GM21515 (cell line): Measurements from ENCODE around the gene TMEM86A.
A peak's percentile ranks its signal among the peaks of the same experiment; 100 is the strongest.
"Not testable (repeated sequence)": the region's sequence is repeated elsewhere in the genome, so short reads cannot be mapped to it uniquely, and the experiment has no call there.

Experiments
- ATAC-seq: cut with Tn5 transposase; IDR thresholded peaks from one replicate; pipeline ENCODE4 v1.9.1; 2021; ENCODE audit not compliant: unreplicated experiment

The TMEM86A gene

GRCh38 chr11:18698341-18699268 is at the start of gene TMEM86A:
Gene TMEM86A (plus strand): TSS chr11:18698779. CDS start chr11:18698887, 108 bp downstream.
- ATAC-seq = peak; percentile 94

GRCh38 chr11:18650353-18650752 is 48.2 kb upstream of the TMEM86A start:
- peak; percentile 30 for ATAC-seq

- peak; percentile 83 for ATAC-seq
Observed at GRCh38 chr11:18650859-18651557, 47.6 kb upstream of the TMEM86A start.

GRCh38 chr11:18657673-18658072 is 40.9 kb upstream of the TMEM86A start:
- ATAC-seq = no peak

GRCh38 chr11:18665353-18665872 is 33.2 kb upstream of the TMEM86A start:
- ATAC-seq = not testable (repeated sequence)

GRCh38 chr11:18668131-18668530 is 30.4 kb upstream of the TMEM86A start:
- ATAC-seq = no peak

GRCh38 chr11:18669219-18669596 is 29.4 kb upstream of the TMEM86A start:
- ATAC-seq = no peak

GRCh38 chr11:18669711-18670110 is 28.9 kb upstream of the TMEM86A start:
- ATAC-seq = no peak

- no peak for ATAC-seq
Observed at GRCh38 chr11:18671246-18671645, 27.3 kb upstream of the TMEM86A start.

GRCh38 chr11:18672209-18672608 is 26.4 kb upstream of the TMEM86A start:
- not testable (repeated sequence) for ATAC-seq

GRCh38 chr11:18676803-18677202 is 21.8 kb upstream of the TMEM86A start:
- no peak for ATAC-seq

GRCh38 chr11:18677560-18677959 is 21.0 kb upstream of the TMEM86A start:
- no peak for ATAC-seq

- ATAC-seq = not testable (repeated sequence)
Observed at GRCh38 chr11:18681949-18682348, 16.6 kb upstream of the TMEM86A start.

- no peak for ATAC-seq
Observed at GRCh38 chr11:18682466-18682865, 16.1 kb upstream of the TMEM86A start.

GRCh38 chr11:18684267-18684666 is 14.3 kb upstream of the TMEM86A start:
- no peak for ATAC-seq

- not testable (repeated sequence) for ATAC-seq
Observed at GRCh38 chr11:18691467-18692140, 7.0 kb upstream of the TMEM86A start.

GRCh38 chr11:18692941-18693760 is 5.4 kb upstream of the TMEM86A start:
- no peak for ATAC-seq

GRCh38 chr11:18696638-18697225 is 1.8 kb upstream of the TMEM86A start:
- ATAC-seq = no peak

- ATAC-seq = no peak
Observed at GRCh38 chr11:18697576-18697975, 1.0 kb upstream of the TMEM86A start.

GRCh38 chr11:18699269-18699596 is 654 bp downstream of the TMEM86A start:
- ATAC-seq = no peak
